ENCODE data around the gene LKAAEAR1. TPM values are rescaled to one million over a fixed set of nuclear protein-coding genes. Genes with fewer than 3 reads are reported as not detected.
A peak's percentile ranks its signal among the peaks of the same experiment; 100 is the strongest.

Gene LKAAEAR1
- total and polyA plus RNA-seq, 2 donors = 0.14 to 0.80 TPM

DNA sequence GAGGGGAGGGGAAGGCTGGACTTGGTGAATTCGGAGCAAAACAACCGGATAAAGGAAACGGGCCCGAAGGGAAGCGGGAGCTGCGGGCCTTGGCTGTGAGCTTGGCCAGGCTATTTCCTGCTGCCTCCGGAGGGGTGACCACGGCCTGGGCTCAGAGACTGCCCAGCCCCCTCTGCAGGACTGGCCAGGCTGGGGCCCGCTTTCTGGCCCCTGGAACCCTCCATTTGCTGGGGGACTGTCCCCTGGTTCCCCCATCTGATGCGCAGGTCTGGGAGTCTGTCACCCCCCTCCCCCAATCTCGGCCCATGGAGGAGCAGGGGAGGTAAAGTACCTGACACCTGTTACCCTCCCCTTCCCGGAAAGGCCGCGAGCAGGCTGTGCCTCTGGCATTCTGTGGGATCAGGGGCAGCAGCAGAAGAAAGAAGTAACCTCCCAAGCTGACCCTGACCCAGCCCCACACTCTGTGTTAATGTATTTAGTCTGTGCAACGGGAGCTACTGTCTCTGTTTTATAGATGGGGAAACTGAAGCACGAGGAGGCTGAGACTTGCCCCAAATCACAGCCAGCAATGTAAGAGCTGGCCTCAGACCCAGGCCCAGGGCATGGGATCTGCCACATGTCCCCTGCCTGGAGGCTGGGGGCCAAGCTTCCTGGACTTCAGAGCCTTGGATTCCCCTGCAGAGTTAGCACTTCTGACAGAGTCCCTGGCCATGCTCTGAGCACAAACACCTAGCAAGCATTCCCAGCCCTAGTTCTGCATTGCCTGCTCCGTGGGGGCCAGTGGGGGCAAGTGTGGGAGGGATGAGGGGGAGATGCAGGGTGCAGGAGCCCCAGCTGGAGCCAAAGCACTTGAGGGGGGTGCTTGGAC is 44.7 kb downstream of the LKAAEAR1 start:
- H3K36me3 ChIP-seq (ENCODE audit: control insufficient read depth in 2 of 2, insufficient read depth in 2 of 2, low read length in 1 of 2) = peaks cover 2 to 6% of the 10 kb centered on the region in 2 donors
- DNase-seq (ENCODE audit: low read depth in 6 of 9, low spot score in 9 of 9) = peak in 1 of 9 donors; percentile 29
- peak overlapping the region; percentile 55 to 58 for H3K4me3 ChIP-seq (ENCODE audit: low read length in 2 of 2)
- peaks cover 28 to 76% of the 10 kb centered on the region in 2 donors for H3K4me1 ChIP-seq (ENCODE audit: control insufficient read depth in 2 of 2, insufficient read depth in 2 of 2, low read length in 2 of 2)
- 39% methylated on average over 17 of the region's 17 CpGs for WGBS
- peaks cover 0 to 8% of the 10 kb centered on the region in 2 donors for H3K9me3 ChIP-seq (ENCODE audit: control insufficient read depth in 2 of 2, insufficient read depth in 1 of 2, low read length in 1 of 2)
- peak overlapping the region; percentile 17 to 74 for H3K27ac ChIP-seq (ENCODE audit: low read depth in 1 of 2, low read length in 1 of 2)
- peaks cover 11 to 56% of the 10 kb centered on the region in 2 donors for H3K27me3 ChIP-seq (ENCODE audit: control insufficient read depth in 2 of 2, insufficient read depth in 1 of 2, low read length in 1 of 2)

DNA sequence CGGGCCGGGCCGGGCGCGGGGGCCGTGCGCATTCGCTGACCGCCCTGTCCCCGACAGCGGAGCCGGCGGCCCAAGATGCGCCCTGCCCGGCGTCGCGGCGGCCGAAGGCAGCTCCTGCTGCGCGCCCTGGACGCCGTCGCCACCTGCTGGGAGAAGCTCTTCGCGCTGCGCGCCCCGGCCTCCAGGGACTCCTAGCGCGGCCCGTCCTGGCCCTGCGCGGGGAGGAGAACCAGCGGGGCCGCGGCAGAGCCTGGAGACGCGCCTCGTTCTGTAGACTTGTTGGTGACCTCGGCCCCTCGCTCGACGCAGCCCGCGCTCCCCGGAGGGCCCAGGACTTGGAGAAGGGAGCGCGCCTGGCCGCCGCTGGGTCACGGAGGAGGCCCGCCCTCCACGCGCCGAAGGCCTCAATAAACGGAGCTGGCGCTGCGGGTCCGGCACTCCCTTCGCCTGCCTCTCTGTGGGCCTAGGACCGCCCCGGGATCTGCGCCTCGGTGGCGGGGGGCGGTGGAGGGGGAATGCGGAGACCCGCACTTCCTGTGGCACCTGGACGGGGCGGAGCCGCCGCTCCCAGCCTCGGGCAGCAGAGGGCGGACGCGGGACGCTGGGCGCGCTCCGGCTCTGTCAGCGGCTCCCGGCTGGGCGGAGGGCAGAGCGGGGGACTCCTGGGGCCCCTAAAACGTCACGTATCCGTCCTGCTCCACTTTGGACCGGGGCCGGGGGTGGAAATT is 45.5 kb downstream of the LKAAEAR1 start:
- peaks cover 0 to 8% of the 10 kb centered on the region in 2 donors for H3K9me3 ChIP-seq (ENCODE audit: control insufficient read depth in 2 of 2, insufficient read depth in 1 of 2, low read length in 1 of 2)
- H3K4me1 ChIP-seq (ENCODE audit: control insufficient read depth in 2 of 2, insufficient read depth in 2 of 2, low read length in 2 of 2) = peaks cover 28 to 79% of the 10 kb centered on the region in 2 donors
- H3K4me3 ChIP-seq (ENCODE audit: low read length in 2 of 2) = peak overlapping the region; percentile 55 to 58
- peak overlapping the region; percentile 37 to 76 for H3K27ac ChIP-seq (ENCODE audit: low read depth in 1 of 2, low read length in 1 of 2)
- H3K36me3 ChIP-seq (ENCODE audit: control insufficient read depth in 2 of 2, insufficient read depth in 2 of 2, low read length in 1 of 2) = peaks cover 10 to 14% of the 10 kb centered on the region in 2 donors
- DNase-seq (ENCODE audit: low read depth in 6 of 9, low spot score in 9 of 9) = peak in 8 of 9 donors; percentile 58 to 91 (median 72)
- under 1% methylated on average over 91 of the region's 91 CpGs for WGBS
- H3K27me3 ChIP-seq (ENCODE audit: control insufficient read depth in 2 of 2, insufficient read depth in 1 of 2, low read length in 1 of 2) = peaks cover 11 to 54% of the 10 kb centered on the region in 2 donors

DNA sequence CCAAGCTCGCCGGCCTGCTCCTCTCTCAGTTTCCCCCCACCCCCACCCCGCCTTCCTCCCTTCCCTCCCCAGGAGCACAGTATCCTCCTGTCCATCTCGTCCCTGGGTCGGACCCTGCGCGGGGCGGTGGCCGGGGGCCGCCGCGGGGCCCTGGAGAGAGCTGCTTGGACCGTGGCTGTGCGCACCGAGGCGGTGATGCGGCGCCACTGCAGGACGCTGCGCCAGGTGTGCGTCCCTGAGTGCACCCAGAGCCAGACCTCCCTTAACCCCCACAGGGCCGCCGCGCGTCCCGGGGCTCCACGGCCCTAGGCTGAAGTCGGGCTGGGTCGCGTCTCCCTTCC is 46.0 kb downstream of the LKAAEAR1 start:
- H3K9me3 ChIP-seq (ENCODE audit: control insufficient read depth in 2 of 2, insufficient read depth in 1 of 2, low read length in 1 of 2) = peaks cover 0 to 8% of the 10 kb centered on the region in 2 donors
- H3K27me3 ChIP-seq (ENCODE audit: control insufficient read depth in 2 of 2, insufficient read depth in 1 of 2, low read length in 1 of 2) = peaks cover 11 to 54% of the 10 kb centered on the region in 2 donors
- no peak overlapping the region for H3K27ac ChIP-seq (ENCODE audit: low read depth in 1 of 2, low read length in 1 of 2)
- no peak for DNase-seq (ENCODE audit: low read depth in 6 of 9, low spot score in 9 of 9)
- peaks cover 13 to 17% of the 10 kb centered on the region in 2 donors for H3K36me3 ChIP-seq (ENCODE audit: control insufficient read depth in 2 of 2, insufficient read depth in 2 of 2, low read length in 1 of 2)
- peak overlapping the region; percentile 24 to 58 for H3K4me3 ChIP-seq (ENCODE audit: low read length in 2 of 2)
- 3% methylated on average over 30 of the region's 30 CpGs for WGBS
- H3K4me1 ChIP-seq (ENCODE audit: control insufficient read depth in 2 of 2, insufficient read depth in 2 of 2, low read length in 2 of 2) = peaks cover 28 to 77% of the 10 kb centered on the region in 2 donors

DNA sequence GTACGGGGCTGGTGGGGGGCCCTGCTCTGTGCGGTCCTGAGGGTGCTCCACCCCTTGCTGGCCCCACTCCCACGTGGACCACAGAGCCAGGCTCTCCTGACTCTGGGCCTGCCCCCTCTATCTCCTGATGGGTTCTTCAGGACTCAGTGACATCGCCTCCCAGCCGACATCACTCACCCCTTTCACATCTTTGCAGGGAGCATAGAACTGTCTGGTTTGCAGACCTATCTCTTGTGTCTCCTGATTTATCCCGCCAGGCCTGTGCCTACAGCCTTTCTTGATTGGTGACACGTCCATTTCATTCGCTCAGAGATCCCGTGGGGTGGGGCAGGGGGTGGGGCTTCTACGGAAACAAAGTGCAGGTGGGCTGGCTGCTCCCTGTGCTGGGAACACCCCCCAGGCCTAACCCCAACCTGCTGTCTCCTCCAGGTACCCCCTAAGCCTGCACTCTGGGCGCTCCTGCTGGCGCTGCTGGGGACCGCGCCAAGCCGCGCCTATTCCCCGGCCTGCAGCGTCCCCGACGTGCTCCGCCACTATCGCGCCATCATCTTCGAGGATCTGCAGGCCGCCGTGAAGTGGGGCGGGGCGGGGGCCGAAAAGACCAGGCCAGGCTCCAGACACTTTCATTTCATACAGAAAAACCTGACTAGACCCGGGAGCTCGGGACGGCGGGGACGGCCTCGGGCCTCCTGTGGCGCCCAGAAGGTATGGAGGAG is 46.5 kb downstream of the LKAAEAR1 start:
- H3K27ac ChIP-seq (ENCODE audit: low read depth in 1 of 2, low read length in 1 of 2) = no peak overlapping the region

DNA sequence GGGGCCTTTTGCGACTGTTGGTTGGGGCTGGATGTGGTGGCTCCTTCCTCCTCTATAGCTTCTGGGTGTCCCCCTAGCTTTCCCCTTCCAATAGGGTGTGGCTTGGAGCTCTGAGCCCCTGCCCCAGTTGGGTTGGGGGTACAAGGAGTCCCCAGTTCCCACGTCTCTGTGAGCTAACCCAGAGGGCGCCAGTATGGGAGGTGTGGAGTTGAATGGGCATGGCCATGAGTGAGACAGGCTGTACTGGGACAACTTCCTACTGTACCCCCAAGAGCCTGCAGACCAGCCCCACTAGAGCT is 47.0 kb downstream of the LKAAEAR1 start:
- Histone ChIP-seq H3K4me1 (ENCODE audit: control insufficient read depth in 2 of 2, insufficient read depth in 2 of 2, low read length in 2 of 2) (peaks cover 27 to 73% of the 10 kb centered on the region in 2 donors), H3K9me3 (ENCODE audit: control insufficient read depth in 2 of 2, insufficient read depth in 1 of 2, low read length in 1 of 2) (peaks cover 0 to 8% of the 10 kb centered on the region in 2 donors), H3K36me3 (ENCODE audit: control insufficient read depth in 2 of 2, insufficient read depth in 2 of 2, low read length in 1 of 2) (peaks cover 23 to 24% of the 10 kb centered on the region in 2 donors), H3K27ac (ENCODE audit: low read depth in 1 of 2, low read length in 1 of 2) (no peak overlapping the region), H3K27me3 (ENCODE audit: control insufficient read depth in 2 of 2, insufficient read depth in 1 of 2, low read length in 1 of 2) (peaks cover 11 to 54% of the 10 kb centered on the region in 2 donors), H3K4me3 (ENCODE audit: low read length in 2 of 2) (no peak overlapping the region)
- WGBS = 85% methylated on average over 3 of the region's 3 CpGs
- DNase-seq (ENCODE audit: low read depth in 6 of 9, low spot score in 9 of 9) = no peak

More for the DNA sequence above, 46.5 kb downstream of the LKAAEAR1 start:
- Histone ChIP-seq H3K27me3 (ENCODE audit: control insufficient read depth in 2 of 2, insufficient read depth in 1 of 2, low read length in 1 of 2) (peaks cover 11 to 54% of the 10 kb centered on the region in 2 donors), H3K4me1 (ENCODE audit: control insufficient read depth in 2 of 2, insufficient read depth in 2 of 2, low read length in 2 of 2) (peaks cover 28 to 76% of the 10 kb centered on the region in 2 donors), H3K4me3 (ENCODE audit: low read length in 2 of 2) (peak overlapping the region; percentile 24 to 58), H3K9me3 (ENCODE audit: control insufficient read depth in 2 of 2, insufficient read depth in 1 of 2, low read length in 1 of 2) (peaks cover 0 to 8% of the 10 kb centered on the region in 2 donors), H3K36me3 (ENCODE audit: control insufficient read depth in 2 of 2, insufficient read depth in 2 of 2, low read length in 1 of 2) (peaks cover 18 to 19% of the 10 kb centered on the region in 2 donors)
- peak in 1 of 9 donors; percentile 45 for DNase-seq (ENCODE audit: low read depth in 6 of 9, low spot score in 9 of 9)
- 18% methylated on average over 36 of the region's 36 CpGs for WGBS

DNA sequence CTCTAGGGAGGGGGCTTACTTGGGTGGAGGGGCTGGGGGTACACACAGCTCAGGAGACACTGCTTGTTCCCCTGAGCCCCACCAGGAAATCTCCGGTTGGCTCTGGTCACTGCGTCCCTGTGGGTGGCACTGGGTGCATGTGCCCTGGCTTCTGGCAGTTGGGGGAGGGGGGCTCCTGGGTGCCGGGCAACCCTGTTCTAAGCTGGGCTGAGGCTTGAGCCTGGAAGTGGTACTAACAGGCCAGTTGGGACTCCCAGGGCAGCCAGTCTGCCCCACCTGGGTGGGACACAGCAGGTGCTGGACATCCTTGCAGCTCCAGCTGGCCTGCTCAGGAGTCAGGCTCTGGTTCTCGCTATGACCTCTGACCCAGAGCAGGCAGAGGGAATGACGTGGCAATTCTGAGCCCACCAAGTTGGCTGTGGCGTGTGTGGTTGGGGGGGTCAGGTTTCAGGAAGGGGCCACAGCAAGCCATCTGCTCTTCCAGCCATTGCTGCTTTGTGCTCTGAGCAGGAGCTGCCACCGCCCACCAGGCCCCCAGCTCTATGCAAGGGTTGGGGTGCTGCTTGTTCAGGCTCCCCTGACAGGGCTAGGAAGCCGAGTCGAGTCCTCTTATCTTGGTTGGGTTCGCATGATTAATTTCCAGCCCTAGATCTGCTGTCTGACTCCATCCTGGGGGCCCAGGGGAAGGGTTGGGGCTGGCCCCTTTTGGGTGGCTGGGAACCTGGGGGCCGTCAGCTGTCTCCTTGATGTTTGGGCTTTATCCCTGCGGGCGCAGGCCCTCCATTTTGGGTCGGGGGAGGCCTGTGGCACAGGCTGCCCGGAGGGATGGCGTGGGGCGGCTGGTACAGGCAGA is 47.6 kb downstream of the LKAAEAR1 start:
- H3K27me3 ChIP-seq (ENCODE audit: control insufficient read depth in 2 of 2, insufficient read depth in 1 of 2, low read length in 1 of 2) = peaks cover 11 to 51% of the 10 kb centered on the region in 2 donors
- peak overlapping the region in 1 of 2 donors; percentile 51 for H3K27ac ChIP-seq (ENCODE audit: low read depth in 1 of 2, low read length in 1 of 2)
- WGBS = 74% methylated on average over 17 of the region's 17 CpGs
- H3K9me3 ChIP-seq (ENCODE audit: control insufficient read depth in 2 of 2, insufficient read depth in 1 of 2, low read length in 1 of 2) = peaks cover 0 to 8% of the 10 kb centered on the region in 2 donors
- peaks cover 21 to 67% of the 10 kb centered on the region in 2 donors for H3K4me1 ChIP-seq (ENCODE audit: control insufficient read depth in 2 of 2, insufficient read depth in 2 of 2, low read length in 2 of 2)
- DNase-seq (ENCODE audit: low read depth in 6 of 9, low spot score in 9 of 9) = no peak
- H3K4me3 ChIP-seq (ENCODE audit: low read length in 2 of 2) = no peak overlapping the region
- peaks cover 29 to 30% of the 10 kb centered on the region in 2 donors for H3K36me3 ChIP-seq (ENCODE audit: control insufficient read depth in 2 of 2, insufficient read depth in 2 of 2, low read length in 1 of 2)

DNA sequence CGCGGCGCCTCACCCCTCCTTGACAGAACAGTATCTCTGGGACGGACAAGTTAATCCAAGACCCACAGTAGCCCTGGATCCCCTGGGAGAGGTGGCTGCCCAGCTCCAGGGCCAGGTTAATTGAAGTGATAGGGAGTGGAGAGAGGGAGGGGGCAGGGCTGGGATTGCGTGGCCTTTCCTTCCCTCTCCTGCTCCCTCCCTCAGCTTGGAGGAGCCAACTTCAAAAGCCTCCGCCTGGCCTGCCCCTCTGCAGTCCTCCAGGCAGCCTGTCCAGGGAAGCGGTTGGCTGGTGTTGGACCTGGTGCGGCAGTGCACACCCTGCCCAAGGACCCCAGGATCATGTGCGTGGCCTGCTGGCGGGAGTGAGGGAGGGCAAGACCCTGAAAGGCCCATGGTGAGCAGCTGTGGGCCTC is 48.3 kb downstream of the LKAAEAR1 start, which contains the start of gene C20orf204:
Gene C20orf204, plus strand, starts transcription at position 250 of the 413 bp plus-strand sequence. Its CDS starts 142 bp downstream, at position 392.
- H3K9me3 ChIP-seq (ENCODE audit: control insufficient read depth in 2 of 2, insufficient read depth in 1 of 2, low read length in 1 of 2) = peaks cover 0 to 8% of the 10 kb centered on the region in 2 donors
- no peak within 1 kb of the TSS for H3K4me3 ChIP-seq (ENCODE audit: low read length in 2 of 2)
- H3K27ac ChIP-seq (ENCODE audit: low read depth in 1 of 2, low read length in 1 of 2) = peak within 1 kb of the TSS in 1 of 2 donors; percentile 55
- H3K36me3 ChIP-seq (ENCODE audit: control insufficient read depth in 2 of 2, insufficient read depth in 2 of 2, low read length in 1 of 2) = peaks cover 34 to 35% of the 10 kb centered on the region in 2 donors
- peaks cover 11 to 45% of the 10 kb centered on the region in 2 donors for H3K27me3 ChIP-seq (ENCODE audit: control insufficient read depth in 2 of 2, insufficient read depth in 1 of 2, low read length in 1 of 2)
- DNase-seq (ENCODE audit: low read depth in 6 of 9, low spot score in 9 of 9) = no peak
- peaks cover 16 to 61% of the 10 kb centered on the region in 2 donors for H3K4me1 ChIP-seq (ENCODE audit: control insufficient read depth in 2 of 2, insufficient read depth in 2 of 2, low read length in 2 of 2)
- 96% methylated on average over 10 of the region's 10 CpGs for WGBS
